ENCODE data around the gene CLIC3.

The CLIC3 gene

GRCh38 chr9:136974817-136975535 is 21.4 kb downstream of the CLIC3 start:
- TF ChIP-seq TAF1 (IDR thresholded peaks at IDR 0.05; ENCODE audit: borderline replicate concordance, low read depth, low read length) (no peak), POLR2AphosphoS5 (IDR thresholded peaks at IDR 0.05; ENCODE audit: low read depth, low read length) (no peak), POLR2A (IDR thresholded peaks at IDR 0.05; ENCODE audit: low read depth, low read length) (no peak)
- FAIRE-seq, result no peak
- no peak for DNase-seq (ENCODE audit: insufficient read length)

GRCh38 chr9:136973618-136974617 is 22.4 kb downstream of the CLIC3 start:
- TF ChIP-seq POLR2AphosphoS5 (IDR thresholded peaks at IDR 0.05; ENCODE audit: low read depth, low read length) (no peak), POLR2A (IDR thresholded peaks at IDR 0.05; ENCODE audit: low read depth, low read length) (no peak), TAF1 (IDR thresholded peaks at IDR 0.05; ENCODE audit: borderline replicate concordance, low read depth, low read length) (no peak)
- FAIRE-seq, result no peak
- DNase-seq (ENCODE audit: insufficient read length), result no peak

- FAIRE-seq, result no peak
- DNase-seq (ENCODE audit: insufficient read length), result no peak
- no peak for TF ChIP-seq POLR2A (IDR thresholded peaks at IDR 0.05; ENCODE audit: low read depth, low read length)
- TF ChIP-seq TAF1 (IDR thresholded peaks at IDR 0.05; ENCODE audit: borderline replicate concordance, low read depth, low read length), result no peak
- TF ChIP-seq POLR2AphosphoS5 (IDR thresholded peaks at IDR 0.05; ENCODE audit: low read depth, low read length), result no peak
Observed at GRCh38 chr9:136972743-136973142, 23.6 kb downstream of the CLIC3 start.

- TF ChIP-seq TAF1 (IDR thresholded peaks at IDR 0.05; ENCODE audit: borderline replicate concordance, low read depth, low read length) (no peak), POLR2AphosphoS5 (IDR thresholded peaks at IDR 0.05; ENCODE audit: low read depth, low read length) (no peak), POLR2A (IDR thresholded peaks at IDR 0.05; ENCODE audit: low read depth, low read length) (no peak)
- DNase-seq (ENCODE audit: insufficient read length), result no peak
- FAIRE-seq, result no peak
Observed at GRCh38 chr9:136972335-136972734, 24.0 kb downstream of the CLIC3 start.

- DNase-seq (ENCODE audit: insufficient read length), result no peak
- no peak for FAIRE-seq
- TF ChIP-seq POLR2AphosphoS5 (IDR thresholded peaks at IDR 0.05; ENCODE audit: low read depth, low read length) (no peak), POLR2A (IDR thresholded peaks at IDR 0.05; ENCODE audit: low read depth, low read length) (no peak), TAF1 (IDR thresholded peaks at IDR 0.05; ENCODE audit: borderline replicate concordance, low read depth, low read length) (no peak)
Observed at GRCh38 chr9:136971746-136972145, 24.6 kb downstream of the CLIC3 start.

- TF ChIP-seq TAF1 (IDR thresholded peaks at IDR 0.05; ENCODE audit: borderline replicate concordance, low read depth, low read length) (no peak), POLR2AphosphoS5 (IDR thresholded peaks at IDR 0.05; ENCODE audit: low read depth, low read length) (no peak)
- no peak for DNase-seq (ENCODE audit: insufficient read length)
- FAIRE-seq, result no peak
Observed at GRCh38 chr9:136970361-136970760, 26.0 kb downstream of the CLIC3 start.

GRCh38 chr9:136969774-136970173 is 26.6 kb downstream of the CLIC3 start:
- DNase-seq (ENCODE audit: insufficient read length) (no peak), FAIRE-seq (no peak)
- no peak for TF ChIP-seq POLR2AphosphoS5 (IDR thresholded peaks at IDR 0.05; ENCODE audit: low read depth, low read length)
- TF ChIP-seq TAF1 (IDR thresholded peaks at IDR 0.05; ENCODE audit: borderline replicate concordance, low read depth, low read length), result no peak
- TF ChIP-seq POLR2A (IDR thresholded peaks at IDR 0.05; ENCODE audit: low read depth, low read length), result no peak

- TF ChIP-seq POLR2A (IDR thresholded peaks at IDR 0.05; ENCODE audit: low read depth, low read length) (no peak), POLR2AphosphoS5 (IDR thresholded peaks at IDR 0.05; ENCODE audit: low read depth, low read length) (no peak), TAF1 (IDR thresholded peaks at IDR 0.05; ENCODE audit: borderline replicate concordance, low read depth, low read length) (no peak)
- no peak for DNase-seq (ENCODE audit: insufficient read length)
- no peak for FAIRE-seq
Observed at GRCh38 chr9:136969150-136969549, 27.2 kb downstream of the CLIC3 start.

- TF ChIP-seq TAF1 (IDR thresholded peaks at IDR 0.05; ENCODE audit: borderline replicate concordance, low read depth, low read length) (no peak), POLR2A (IDR thresholded peaks at IDR 0.05; ENCODE audit: low read depth, low read length) (no peak), POLR2AphosphoS5 (IDR thresholded peaks at IDR 0.05; ENCODE audit: low read depth, low read length) (no peak)
- DNase-seq (ENCODE audit: insufficient read length) (no peak), FAIRE-seq (no peak)
Observed at GRCh38 chr9:136968333-136969127, 27.8 kb downstream of the CLIC3 start.

- DNase-seq (ENCODE audit: insufficient read length) (no peak), FAIRE-seq (no peak)
- no peak for TF ChIP-seq POLR2A (IDR thresholded peaks at IDR 0.05; ENCODE audit: low read depth, low read length)
- no peak for TF ChIP-seq POLR2AphosphoS5 (IDR thresholded peaks at IDR 0.05; ENCODE audit: low read depth, low read length)
- TF ChIP-seq TAF1 (IDR thresholded peaks at IDR 0.05; ENCODE audit: borderline replicate concordance, low read depth, low read length), result no peak
Observed at GRCh38 chr9:136965771-136966484, 30.4 kb downstream of the CLIC3 start.
